ENCODE data around the gene SDHAF4.

DNA sequence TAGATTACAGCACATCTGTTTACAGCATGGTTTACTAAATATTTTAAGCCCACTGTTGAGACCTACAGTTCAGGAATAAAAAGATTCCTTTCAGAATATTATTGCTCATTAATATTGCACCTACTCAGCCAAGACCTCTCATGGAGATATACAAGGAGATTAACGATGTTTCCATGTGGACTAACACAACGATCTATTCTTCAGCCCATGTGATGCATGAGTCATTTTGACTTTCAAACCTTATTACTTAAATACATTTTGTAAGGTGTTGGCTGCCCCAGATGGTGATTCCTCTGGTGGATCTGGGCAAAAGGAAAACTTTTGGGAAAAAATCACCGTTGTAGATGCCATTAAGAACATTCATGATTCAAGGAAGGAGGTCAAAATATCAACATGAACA is 48.0 kb upstream of the SDHAF4 start:
- no peak for TF ChIP-seq SRF (IDR thresholded peaks at IDR 0.05; ENCODE audit: low read depth, low read length)
- TF ChIP-seq, protein P1, sequence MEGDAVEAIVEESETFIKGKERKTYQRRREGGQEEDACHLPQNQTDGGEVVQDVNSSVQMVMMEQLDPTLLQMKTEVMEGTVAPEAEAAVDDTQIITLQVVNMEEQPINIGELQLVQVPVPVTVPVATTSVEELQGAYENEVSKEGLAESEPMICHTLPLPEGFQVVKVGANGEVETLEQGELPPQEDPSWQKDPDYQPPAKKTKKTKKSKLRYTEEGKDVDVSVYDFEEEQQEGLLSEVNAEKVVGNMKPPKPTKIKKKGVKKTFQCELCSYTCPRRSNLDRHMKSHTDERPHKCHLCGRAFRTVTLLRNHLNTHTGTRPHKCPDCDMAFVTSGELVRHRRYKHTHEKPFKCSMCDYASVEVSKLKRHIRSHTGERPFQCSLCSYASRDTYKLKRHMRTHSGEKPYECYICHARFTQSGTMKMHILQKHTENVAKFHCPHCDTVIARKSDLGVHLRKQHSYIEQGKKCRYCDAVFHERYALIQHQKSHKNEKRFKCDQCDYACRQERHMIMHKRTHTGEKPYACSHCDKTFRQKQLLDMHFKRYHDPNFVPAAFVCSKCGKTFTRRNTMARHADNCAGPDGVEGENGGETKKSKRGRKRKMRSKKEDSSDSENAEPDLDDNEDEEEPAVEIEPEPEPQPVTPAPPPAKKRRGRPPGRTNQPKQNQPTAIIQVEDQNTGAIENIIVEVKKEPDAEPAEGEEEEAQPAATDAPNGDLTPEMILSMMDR (CRISPR knock-in tag; IDR thresholded peaks at IDR 0.05): no peak

Data from HepG2 (cell line).